Adrenal gland (tissue), 5 donors: ENCODE measurements around the gene SLC25A11.

Experiments
- CTCF ChIP-seq, 6 experiments: fragments of 450-650 bp in 4 of 6; fragments of 200-600 bp in 2 of 6; sonication (generic) in 1 of 6; IDR thresholded peaks; 1 replicate in 5 of 6; 2 replicates in 1 of 6; pipeline versions ENCODE4 v1.5.1 to v1.8.0; 2016 to 2021; ENCODE audit warnings: antibody characterized with exemption in 6 of 6, mild to moderate bottlenecking in 2 of 6, moderate library complexity in 1 of 6
- POLR2A ChIP-seq, 2 donors: fragments of 450-650 bp; IDR thresholded peaks; one replicate each; pipeline ENCODE4 v1.6.1; 2017; ENCODE audit warnings: antibody characterized with exemption in 2 of 2, mild to moderate bottlenecking in 2 of 2, moderate library complexity in 1 of 2
- donor health status: DM: no; HTN: no; CAD: no.

DNA sequence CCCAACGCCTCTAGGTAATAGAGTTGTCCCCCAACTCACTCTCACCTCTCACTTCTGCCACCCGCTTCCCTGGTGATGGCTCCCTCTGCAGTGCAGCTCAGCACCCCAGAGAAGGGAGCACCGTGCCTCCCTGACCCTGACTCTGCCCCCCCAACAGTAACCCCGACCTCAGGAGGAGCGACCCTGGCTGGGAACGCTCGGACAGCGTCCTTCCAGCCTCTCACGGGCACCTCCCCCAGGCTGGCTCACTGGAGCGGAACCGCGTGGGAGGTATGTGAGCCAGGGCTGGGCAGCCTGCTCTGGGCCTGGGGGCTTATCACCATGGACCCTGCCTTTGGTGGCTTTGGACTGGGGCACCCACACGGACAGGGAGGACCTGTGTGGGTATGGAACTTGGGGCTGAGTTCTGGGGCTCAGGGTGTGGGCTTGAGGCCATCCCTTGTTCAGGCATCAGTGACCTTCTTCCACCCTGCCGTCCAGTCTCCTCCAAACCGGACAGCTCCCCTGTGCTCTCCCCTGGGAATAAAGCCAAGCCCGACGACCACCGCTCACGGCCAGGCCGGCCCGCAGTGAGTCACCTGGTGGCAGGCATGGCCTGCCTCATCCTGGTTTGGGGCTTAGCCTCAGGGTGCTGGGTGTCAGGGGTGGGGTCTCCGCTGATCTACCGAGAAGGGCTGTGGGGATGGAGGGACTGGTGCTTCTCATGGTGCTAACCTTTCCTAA is 47.2 kb downstream of the SLC25A11 start:
- TF ChIP-seq CTCF (IDR thresholded peaks at IDR 0.05) (no peak), POLR2A (IDR thresholded peaks at IDR 0.05) (no peak)
